ENCODE data around the gene PAF1. TPM values are rescaled to one million over a fixed set of nuclear protein-coding genes. Genes with fewer than 3 reads are reported as not detected.
A peak's percentile ranks its signal among the peaks of the same experiment; 100 is the strongest.

Gene PAF1
- total and polyA plus RNA-seq, 2 donors from 2014 or later: 37.1 to 54.0 TPM

DNA sequence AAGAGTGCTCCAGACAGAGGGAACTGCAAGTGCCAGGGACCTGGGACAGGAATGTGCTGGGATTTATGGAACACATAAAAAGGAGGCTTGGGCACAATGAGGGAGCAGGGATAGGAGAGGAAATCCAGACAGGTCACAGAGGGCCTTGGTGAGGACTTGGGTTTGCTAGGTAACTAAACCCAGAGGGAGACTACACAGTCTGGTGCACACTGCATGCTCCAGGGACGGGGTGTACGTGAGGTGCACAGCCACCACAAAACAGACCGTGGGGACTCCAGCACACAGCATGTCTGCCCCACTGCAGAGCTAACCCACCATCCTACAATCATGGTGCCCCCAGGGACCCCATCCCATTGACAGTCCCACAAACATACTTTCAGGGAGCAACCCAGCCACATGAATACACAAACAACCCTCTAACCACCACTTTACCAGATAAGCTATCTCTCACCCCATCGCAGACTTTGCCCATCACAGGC is 10.2 kb upstream of the PAF1 start:
- Histone ChIP-seq H3K27ac (ENCODE audit: low read depth in 2 of 2, low read length in 2 of 2) (peak overlapping the region; percentile 97 to 99), H3K27me3 (ENCODE audit: control insufficient read depth, insufficient read depth, low read length) (no peaks in the 10 kb centered on the region), H3K4me3 (ENCODE audit: low read length in 3 of 3) (peak overlapping the region in 2 of 3 donors; percentile 1 to 40), H3K9me3 (ENCODE audit: control insufficient read depth in 2 of 3, insufficient read depth in 1 of 3, low read length in 3 of 3) (no peaks in the 10 kb centered on the region), H3K9ac (ENCODE audit: low read length in 3 of 3) (peak overlapping the region in 1 of 3 donors; percentile 94), H3K36me3 (ENCODE audit: control insufficient read depth in 2 of 3, insufficient read depth in 3 of 3, low read length in 3 of 3) (peaks cover 0 to 3% (median 0%) of the 10 kb centered on the region in 3 donors), H3K4me1 (ENCODE audit: control insufficient read depth in 2 of 3, insufficient read depth in 2 of 3, low read depth in 1 of 3, low read length in 3 of 3) (peaks cover 3 to 37% (median 28%) of the 10 kb centered on the region in 3 donors)
- TF ChIP-seq, protein P1, sequence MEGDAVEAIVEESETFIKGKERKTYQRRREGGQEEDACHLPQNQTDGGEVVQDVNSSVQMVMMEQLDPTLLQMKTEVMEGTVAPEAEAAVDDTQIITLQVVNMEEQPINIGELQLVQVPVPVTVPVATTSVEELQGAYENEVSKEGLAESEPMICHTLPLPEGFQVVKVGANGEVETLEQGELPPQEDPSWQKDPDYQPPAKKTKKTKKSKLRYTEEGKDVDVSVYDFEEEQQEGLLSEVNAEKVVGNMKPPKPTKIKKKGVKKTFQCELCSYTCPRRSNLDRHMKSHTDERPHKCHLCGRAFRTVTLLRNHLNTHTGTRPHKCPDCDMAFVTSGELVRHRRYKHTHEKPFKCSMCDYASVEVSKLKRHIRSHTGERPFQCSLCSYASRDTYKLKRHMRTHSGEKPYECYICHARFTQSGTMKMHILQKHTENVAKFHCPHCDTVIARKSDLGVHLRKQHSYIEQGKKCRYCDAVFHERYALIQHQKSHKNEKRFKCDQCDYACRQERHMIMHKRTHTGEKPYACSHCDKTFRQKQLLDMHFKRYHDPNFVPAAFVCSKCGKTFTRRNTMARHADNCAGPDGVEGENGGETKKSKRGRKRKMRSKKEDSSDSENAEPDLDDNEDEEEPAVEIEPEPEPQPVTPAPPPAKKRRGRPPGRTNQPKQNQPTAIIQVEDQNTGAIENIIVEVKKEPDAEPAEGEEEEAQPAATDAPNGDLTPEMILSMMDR (IDR thresholded peaks at IDR 0.05; ENCODE audit: borderline replicate concordance, extremely low read depth, insufficient read depth): no peak
- intact Hi-C loops (cut with DNase I): no loop called here
- DNase-seq (peak in 1 of 5 donors; percentile 77), FAIRE-seq (no peak)

DNA sequence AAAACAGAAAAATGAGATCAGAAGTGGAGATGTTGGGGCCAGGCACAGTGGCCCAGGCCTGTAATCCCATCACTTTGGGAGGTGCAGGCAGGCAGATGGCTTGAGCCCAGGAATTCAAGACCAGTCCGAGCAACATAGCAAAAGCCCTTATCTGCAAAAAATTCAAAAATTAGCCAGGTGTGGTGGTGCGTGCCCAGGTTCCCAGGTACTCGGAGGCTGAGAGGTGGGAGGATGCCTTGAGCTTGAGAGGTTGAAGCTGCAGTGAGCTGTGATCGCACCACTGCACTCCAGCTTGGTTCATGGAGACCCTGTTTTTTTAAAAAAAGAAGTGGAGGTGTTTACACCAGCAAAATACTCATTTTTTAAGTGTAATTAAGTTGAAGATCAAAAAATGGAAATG is 9.2 kb upstream of the PAF1 start:
- Histone ChIP-seq H3K4me3 (ENCODE audit: low read length in 3 of 3) (no peak overlapping the region), H3K9ac (ENCODE audit: low read length in 3 of 3) (no peak overlapping the region), H3K27me3 (ENCODE audit: control insufficient read depth, insufficient read depth, low read length) (no peaks in the 10 kb centered on the region), H3K27ac (ENCODE audit: low read depth in 2 of 2, low read length in 2 of 2) (peak overlapping the region in 1 of 2 donors; percentile 17), H3K4me1 (ENCODE audit: control insufficient read depth in 2 of 3, insufficient read depth in 2 of 3, low read depth in 1 of 3, low read length in 3 of 3) (peaks cover 3 to 37% (median 25%) of the 10 kb centered on the region in 3 donors), H3K9me3 (ENCODE audit: control insufficient read depth in 2 of 3, insufficient read depth in 1 of 3, low read length in 3 of 3) (no peaks in the 10 kb centered on the region), H3K36me3 (ENCODE audit: control insufficient read depth in 2 of 3, insufficient read depth in 3 of 3, low read length in 3 of 3) (peaks cover 0 to 3% (median 2%) of the 10 kb centered on the region in 3 donors)
- peak in 1 of 5 donors; percentile 41 for DNase-seq
- TF ChIP-seq, protein P1 (IDR thresholded peaks at IDR 0.05; ENCODE audit: borderline replicate concordance, extremely low read depth, insufficient read depth): no peak
- intact Hi-C loops (cut with DNase I): no loop called here
- FAIRE-seq: no peak

DNA sequence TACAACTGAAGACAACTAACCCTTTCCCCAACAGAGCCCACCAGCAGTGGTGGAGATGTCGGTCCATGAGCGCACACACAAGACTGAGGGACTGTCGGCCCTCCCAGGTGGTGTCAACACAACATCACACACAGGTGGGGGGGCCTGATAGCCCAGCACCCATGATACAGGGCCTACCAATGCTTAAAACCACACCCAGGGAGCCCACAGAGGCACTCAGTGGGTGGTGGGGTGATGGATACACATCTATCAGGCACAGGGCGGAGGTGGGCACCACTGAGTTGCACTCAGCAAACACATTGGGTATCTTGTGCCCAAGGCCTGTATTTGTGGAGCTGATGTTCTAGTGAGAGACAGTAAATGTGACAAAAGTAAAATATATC is 8.8 kb upstream of the PAF1 start:
- Histone ChIP-seq H3K27ac (ENCODE audit: low read depth in 2 of 2, low read length in 2 of 2) (peak overlapping the region in 1 of 2 donors; percentile 17), H3K4me1 (ENCODE audit: control insufficient read depth in 2 of 3, insufficient read depth in 2 of 3, low read depth in 1 of 3, low read length in 3 of 3) (peaks cover 3 to 37% (median 25%) of the 10 kb centered on the region in 3 donors), H3K9me3 (ENCODE audit: control insufficient read depth in 2 of 3, insufficient read depth in 1 of 3, low read length in 3 of 3) (no peaks in the 10 kb centered on the region), H3K36me3 (ENCODE audit: control insufficient read depth in 2 of 3, insufficient read depth in 3 of 3, low read length in 3 of 3) (peaks cover 0 to 3% (median 2%) of the 10 kb centered on the region in 3 donors), H3K27me3 (ENCODE audit: control insufficient read depth, insufficient read depth, low read length) (no peaks in the 10 kb centered on the region), H3K9ac (ENCODE audit: low read length in 3 of 3) (no peak overlapping the region), H3K4me3 (ENCODE audit: low read length in 3 of 3) (no peak overlapping the region)
- TF ChIP-seq, protein P1 (IDR thresholded peaks at IDR 0.05; ENCODE audit: borderline replicate concordance, extremely low read depth, insufficient read depth): no peak
- intact Hi-C loops (cut with DNase I): no loop called here
- peak in 1 of 5 donors; percentile 45 for DNase-seq
- FAIRE-seq: no peak

All from kidney (tissue), 14 donors.